Measurements from ENCODE around the gene CTDSPL2. TPM values are rescaled to one million over a fixed set of nuclear protein-coding genes. Genes with fewer than 3 reads are reported as not detected.
"Not testable (repeated sequence)": the region's sequence is repeated elsewhere in the genome, so short reads cannot be mapped to it uniquely, and the experiment has no call there.

Gene CTDSPL2
- total RNA-seq, 1 donor from 2014 or later, result 117 TPM

GRCh38 chr15:44479343-44479742 is 51.9 kb downstream of the CTDSPL2 start:
- FAIRE-seq (no peak), DNase-seq (ENCODE audit: low spot score in 2 of 2) (no peak)

- no peak for FAIRE-seq
- DNase-seq (ENCODE audit: low spot score in 2 of 2), result no peak
These were observed 54.7 kb downstream of the CTDSPL2 start for GRCh38 chr15:44482090-44482489.

- FAIRE-seq, result no peak
- no peak for DNase-seq (ENCODE audit: low spot score in 2 of 2)
These were observed 58.5 kb downstream of the CTDSPL2 start for GRCh38 chr15:44485880-44486279.

GRCh38 chr15:44489464-44489863 is 62.0 kb downstream of the CTDSPL2 start:
- FAIRE-seq (no peak), DNase-seq (ENCODE audit: low spot score in 2 of 2) (no peak)

- FAIRE-seq (no peak), DNase-seq (ENCODE audit: low spot score in 2 of 2) (no peak)
These were observed 63.2 kb downstream of the CTDSPL2 start for GRCh38 chr15:44490622-44491021.

GRCh38 chr15:44492040-44492439 is 64.6 kb downstream of the CTDSPL2 start:
- DNase-seq (ENCODE audit: low spot score in 2 of 2), result no peak
- FAIRE-seq, result no peak

- FAIRE-seq, result no peak
- DNase-seq (ENCODE audit: low spot score in 2 of 2), result no peak
These were observed 65.2 kb downstream of the CTDSPL2 start for GRCh38 chr15:44492672-44493071.

GRCh38 chr15:44495562-44495961 is 68.1 kb downstream of the CTDSPL2 start:
- DNase-seq (ENCODE audit: low spot score in 2 of 2) (no peak), FAIRE-seq (no peak)

GRCh38 chr15:44500555-44500954 is 73.1 kb downstream of the CTDSPL2 start:
- DNase-seq (ENCODE audit: low spot score in 2 of 2) (no peak), FAIRE-seq (no peak)

GRCh38 chr15:44501768-44502366 is 74.4 kb downstream of the CTDSPL2 start:
- FAIRE-seq (peak; percentile 75), DNase-seq (ENCODE audit: low spot score in 2 of 2) (peak; percentile 17 to 41)

GRCh38 chr15:44516436-44516835 is 89.0 kb downstream of the CTDSPL2 start:
- FAIRE-seq (no peak), DNase-seq (ENCODE audit: low spot score in 2 of 2) (no peak)

GRCh38 chr15:44519537-44519936 is 92.1 kb downstream of the CTDSPL2 start:
- FAIRE-seq, result peak; percentile 73

GRCh38 chr15:44525018-44525417 is 97.6 kb downstream of the CTDSPL2 start:
- FAIRE-seq (no peak), DNase-seq (ENCODE audit: low spot score in 2 of 2) (no peak)

More at GRCh38 chr15:44519537-44519936, 92.1 kb downstream of the CTDSPL2 start:
- no peak for DNase-seq (ENCODE audit: low spot score in 2 of 2)

GRCh38 chr15:44527241-44527640 is 99.8 kb downstream of the CTDSPL2 start:
- FAIRE-seq, result peak; percentile 80

GRCh38 chr15:44529864-44530604 is 102.6 kb downstream of the CTDSPL2 start:
- DNase-seq (ENCODE audit: low spot score in 2 of 2) (no peak), FAIRE-seq (no peak)

More at GRCh38 chr15:44527241-44527640, 99.8 kb downstream of the CTDSPL2 start:
- DNase-seq (ENCODE audit: low spot score in 2 of 2), result no peak

- no peak for FAIRE-seq
These were observed 103.2 kb downstream of the CTDSPL2 start for GRCh38 chr15:44530653-44531052.

GRCh38 chr15:44532275-44532674 is 104.8 kb downstream of the CTDSPL2 start:
- FAIRE-seq; DNase-seq (ENCODE audit: low spot score in 2 of 2): not testable (repeated sequence)

More at GRCh38 chr15:44530653-44531052, 103.2 kb downstream of the CTDSPL2 start:
- no peak for DNase-seq (ENCODE audit: low spot score in 2 of 2)

GRCh38 chr15:44532689-44533088 is 105.3 kb downstream of the CTDSPL2 start:
- DNase-seq (ENCODE audit: low spot score in 2 of 2), result no peak
- FAIRE-seq, result no peak

GRCh38 chr15:44535092-44535491 is 107.7 kb downstream of the CTDSPL2 start:
- no peak for FAIRE-seq
- DNase-seq (ENCODE audit: low spot score in 2 of 2), result no peak

GRCh38 chr15:44535523-44536301 is 108.3 kb downstream of the CTDSPL2 start:
- FAIRE-seq (no peak), DNase-seq (ENCODE audit: low spot score in 2 of 2) (no peak)

GRCh38 chr15:44536302-44536961 is 109.0 kb downstream of the CTDSPL2 start:
- FAIRE-seq (no peak), DNase-seq (ENCODE audit: low spot score in 2 of 2) (peak in 1 of 2 donors; percentile 81)

Measured in frontal cortex (tissue), 4 donors.